Type B pancreatic cell (in vitro differentiated cells): ENCODE data around the gene PJA2. TPM values are rescaled to one million over a fixed set of nuclear protein-coding genes. Genes with fewer than 3 reads are reported as not detected.

Experiments
- DNase-seq: peaks from one replicate; pipeline ENCODE4 v3.0.0; 2021; ENCODE audit warnings: mixed read lengths; ENCODE audit not compliant: unreplicated experiment; ENCODE audit errors: extremely low spot score
- H3K27ac Mint-ChIP-seq: 2 replicates; pipeline ENCODE4 v1.8.0; 2021; ENCODE audit warnings: mild to moderate bottlenecking, mixed read lengths
- H3K27me3 Mint-ChIP-seq: 2 replicates; pipeline ENCODE4 v1.8.0; 2021; ENCODE audit warnings: mixed read lengths
- H3K36me3 Mint-ChIP-seq: 2 replicates; pipeline ENCODE4 v1.8.0; 2021; ENCODE audit warnings: mixed read lengths
- H3K4me1 Mint-ChIP-seq: one replicate; pipeline ENCODE4 v1.8.0; 2021; ENCODE audit warnings: mixed read lengths; ENCODE audit not compliant: unreplicated experiment
- H3K4me3 Mint-ChIP-seq: 2 replicates; pipeline ENCODE4 v1.8.0; 2021; ENCODE audit warnings: mild to moderate bottlenecking, mixed read lengths
- H3K9me3 Mint-ChIP-seq: 2 replicates; pipeline ENCODE4 v1.8.0; 2021; ENCODE audit warnings: mixed read lengths
- long read RNA-seq: library from polyadenylated mRNA; unstranded; transcript quantifications from one replicate; pipeline ENCODE4 v2.0.0, GENCODE V29; 2020
- total RNA-seq: library from RNA; stranded (reverse); gene quantifications from 2 replicates; pipeline ENCODE4 v1.2.1, GENCODE V29; 2021; ENCODE audit warnings: low replicate concordance
- TF ChIP-seq, protein P1 (sequence below): fragments of 200-600 bp; sonication (generic); conservative IDR thresholded peaks from 2 replicates; pipeline ENCODE4 v1.5.0; 2021; ENCODE audit warnings: antibody characterized with exemption, mild to moderate bottlenecking

PJA2 gene, protein sequence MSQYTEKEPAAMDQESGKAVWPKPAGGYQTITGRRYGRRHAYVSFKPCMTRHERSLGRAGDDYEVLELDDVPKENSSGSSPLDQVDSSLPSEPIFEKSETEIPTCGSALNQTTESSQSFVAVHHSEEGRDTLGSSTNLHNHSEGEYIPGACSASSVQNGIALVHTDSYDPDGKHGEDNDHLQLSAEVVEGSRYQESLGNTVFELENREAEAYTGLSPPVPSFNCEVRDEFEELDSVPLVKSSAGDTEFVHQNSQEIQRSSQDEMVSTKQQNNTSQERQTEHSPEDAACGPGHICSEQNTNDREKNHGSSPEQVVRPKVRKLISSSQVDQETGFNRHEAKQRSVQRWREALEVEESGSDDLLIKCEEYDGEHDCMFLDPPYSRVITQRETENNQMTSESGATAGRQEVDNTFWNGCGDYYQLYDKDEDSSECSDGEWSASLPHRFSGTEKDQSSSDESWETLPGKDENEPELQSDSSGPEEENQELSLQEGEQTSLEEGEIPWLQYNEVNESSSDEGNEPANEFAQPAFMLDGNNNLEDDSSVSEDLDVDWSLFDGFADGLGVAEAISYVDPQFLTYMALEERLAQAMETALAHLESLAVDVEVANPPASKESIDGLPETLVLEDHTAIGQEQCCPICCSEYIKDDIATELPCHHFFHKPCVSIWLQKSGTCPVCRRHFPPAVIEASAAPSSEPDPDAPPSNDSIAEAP
- total RNA-seq, result 60.2 and 79.9 TPM in 2 replicates
- long read RNA-seq, full-length matches to known transcripts, result 8 of 35 reads
- long read RNA-seq, partial matches to known transcripts, result 19 of 35 reads
- long read RNA-seq, other reads (novel, unspliced or antisense), result 8 of 35 reads

GRCh38 chr5:109409844-109410388 lies at the start of gene PJA2:
Gene PJA2 (minus strand): TSS chr5:109409974. CDS start chr5:109383433, 26,541 bp downstream.
- Mint-ChIP-seq H3K36me3 (peaks cover 6% of the 10 kb centered on the region), H3K27ac (peak within 1 kb of the TSS; percentile 96), H3K4me1 (peaks cover 25% of the 10 kb centered on the region), H3K4me3 (peak within 1 kb of the TSS; percentile 93), H3K9me3 (peaks cover 6% of the 10 kb centered on the region), H3K27me3 (no peaks in the 10 kb centered on the region)
- DNase-seq, result peak; percentile 98
- TF ChIP-seq, protein P1, sequence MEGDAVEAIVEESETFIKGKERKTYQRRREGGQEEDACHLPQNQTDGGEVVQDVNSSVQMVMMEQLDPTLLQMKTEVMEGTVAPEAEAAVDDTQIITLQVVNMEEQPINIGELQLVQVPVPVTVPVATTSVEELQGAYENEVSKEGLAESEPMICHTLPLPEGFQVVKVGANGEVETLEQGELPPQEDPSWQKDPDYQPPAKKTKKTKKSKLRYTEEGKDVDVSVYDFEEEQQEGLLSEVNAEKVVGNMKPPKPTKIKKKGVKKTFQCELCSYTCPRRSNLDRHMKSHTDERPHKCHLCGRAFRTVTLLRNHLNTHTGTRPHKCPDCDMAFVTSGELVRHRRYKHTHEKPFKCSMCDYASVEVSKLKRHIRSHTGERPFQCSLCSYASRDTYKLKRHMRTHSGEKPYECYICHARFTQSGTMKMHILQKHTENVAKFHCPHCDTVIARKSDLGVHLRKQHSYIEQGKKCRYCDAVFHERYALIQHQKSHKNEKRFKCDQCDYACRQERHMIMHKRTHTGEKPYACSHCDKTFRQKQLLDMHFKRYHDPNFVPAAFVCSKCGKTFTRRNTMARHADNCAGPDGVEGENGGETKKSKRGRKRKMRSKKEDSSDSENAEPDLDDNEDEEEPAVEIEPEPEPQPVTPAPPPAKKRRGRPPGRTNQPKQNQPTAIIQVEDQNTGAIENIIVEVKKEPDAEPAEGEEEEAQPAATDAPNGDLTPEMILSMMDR, result peak; percentile 59

DNA sequence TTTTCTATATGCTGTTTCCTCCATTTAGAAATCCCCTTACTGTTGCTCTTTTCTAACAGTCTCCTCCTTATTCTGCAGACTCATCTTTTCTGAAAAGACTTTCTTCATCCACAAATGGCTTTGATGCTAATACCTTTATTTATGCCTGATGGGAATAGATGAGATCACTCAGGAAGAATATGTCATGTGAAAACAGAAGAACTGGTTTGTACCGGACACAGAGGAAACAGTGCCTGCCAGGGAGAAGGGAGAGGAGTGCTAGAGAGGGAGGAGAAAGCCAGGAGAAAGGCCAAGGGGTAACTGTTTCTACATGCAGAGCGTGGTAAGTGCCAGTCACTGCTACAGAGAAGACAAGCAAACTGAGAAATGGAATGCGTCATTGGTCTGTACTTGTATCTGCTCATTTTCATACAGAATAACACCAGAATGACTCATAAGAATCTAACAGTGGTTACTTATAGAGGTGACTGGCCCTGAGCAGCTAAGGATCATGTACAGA lies 45.9 kb upstream of the PJA2 start:
- Mint-ChIP-seq H3K27me3 (no peaks in the 10 kb centered on the region), H3K9me3 (no peaks in the 10 kb centered on the region), H3K4me1 (peaks cover 21% of the 10 kb centered on the region), H3K27ac (peak overlapping the region; percentile 82), H3K36me3 (no peaks in the 10 kb centered on the region), H3K4me3 (peak overlapping the region; percentile 13)
- TF ChIP-seq, protein P1, result no peak
- DNase-seq, result no peak

DNA sequence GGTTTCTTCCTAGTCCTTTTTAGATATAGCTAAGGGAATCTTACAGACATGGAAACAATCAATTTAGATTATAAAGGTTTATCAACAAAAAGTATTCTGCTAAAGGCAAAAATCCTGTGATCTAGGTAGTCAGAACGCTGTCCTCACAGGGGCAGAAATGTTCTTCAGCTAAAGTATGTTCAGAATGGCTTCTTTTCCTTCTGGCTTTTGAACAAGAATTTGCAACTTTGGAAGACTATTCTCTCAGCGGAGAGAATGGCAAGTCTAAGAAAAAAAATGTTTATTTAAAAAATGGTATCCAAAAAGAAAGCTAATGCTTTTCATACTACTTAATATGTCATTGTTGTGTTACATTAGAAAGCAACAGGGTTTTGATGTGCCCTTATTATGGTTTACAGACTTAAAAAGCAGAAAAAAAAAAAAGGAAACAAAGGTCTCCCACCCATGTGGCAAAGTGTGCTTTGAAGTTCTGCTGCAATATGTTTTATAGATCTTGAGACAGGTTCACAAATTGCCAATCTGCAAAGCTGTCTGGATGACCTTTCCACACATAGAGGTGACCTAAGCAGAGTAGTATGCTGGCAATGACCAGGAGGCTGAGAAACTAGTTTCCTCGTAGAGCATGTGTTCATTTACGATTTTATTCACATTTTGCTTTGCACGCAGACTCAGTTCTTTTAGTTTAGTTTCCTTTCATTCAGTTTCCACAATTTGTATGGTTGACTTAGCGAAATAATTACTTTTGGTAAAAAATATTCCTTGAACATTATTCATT lies 45.1 kb upstream of the PJA2 start:
- Mint-ChIP-seq H3K27me3 (no peaks in the 10 kb centered on the region), H3K27ac (peak overlapping the region; percentile 82), H3K36me3 (no peaks in the 10 kb centered on the region), H3K9me3 (no peaks in the 10 kb centered on the region), H3K4me1 (peaks cover 21% of the 10 kb centered on the region), H3K4me3 (no peak overlapping the region)
- TF ChIP-seq, protein P1, result no peak
- DNase-seq, result no peak

DNA sequence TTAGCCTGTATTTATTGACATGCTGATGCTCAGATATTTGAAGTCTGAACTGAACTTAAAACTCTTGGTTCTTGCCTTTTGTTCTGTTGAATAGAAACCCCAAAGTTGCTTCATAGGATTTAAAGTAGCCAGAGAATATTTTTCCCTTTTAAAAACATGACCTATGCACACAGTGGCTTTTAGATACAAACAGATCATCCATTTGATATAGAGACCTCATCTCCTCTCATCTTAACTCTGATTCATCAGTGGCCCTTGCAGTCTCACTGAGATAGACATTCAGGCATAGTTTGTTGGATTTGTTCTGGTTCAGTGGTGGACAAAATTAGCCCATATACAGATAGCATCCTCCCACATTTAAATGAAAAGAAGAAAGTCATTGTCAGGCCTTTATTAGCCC lies 43.5 kb upstream of the PJA2 start:
- no peak overlapping the region for H3K27ac Mint-ChIP-seq
- H3K4me3 Mint-ChIP-seq, result no peak overlapping the region
- no peaks in the 10 kb centered on the region for H3K27me3 Mint-ChIP-seq
- H3K9me3 Mint-ChIP-seq, result no peaks in the 10 kb centered on the region
- H3K4me1 Mint-ChIP-seq, result peaks cover 21% of the 10 kb centered on the region
- no peak for DNase-seq
- H3K36me3 Mint-ChIP-seq, result no peaks in the 10 kb centered on the region
- TF ChIP-seq, protein P1, result no peak

DNA sequence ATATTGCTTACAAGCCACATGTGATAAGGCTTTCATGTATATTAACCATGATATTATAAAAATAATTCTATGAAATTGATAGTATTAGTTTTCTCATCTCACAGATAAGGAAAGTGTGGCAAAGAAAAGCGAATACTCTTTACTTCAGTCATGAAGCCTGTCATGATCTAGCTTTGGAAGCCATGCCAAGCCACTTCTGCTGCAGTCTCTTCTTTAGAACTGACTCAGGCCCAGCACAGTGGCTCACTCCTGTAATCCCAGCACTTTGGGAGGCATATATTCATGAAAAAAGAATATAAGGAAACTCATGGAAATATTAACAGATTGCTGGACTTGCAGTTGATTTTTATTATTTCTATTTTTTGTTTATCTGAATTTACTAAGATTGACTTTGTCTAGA lies 42.9 kb upstream of the PJA2 start:
- Mint-ChIP-seq H3K4me1 (peaks cover 21% of the 10 kb centered on the region), H3K9me3 (no peaks in the 10 kb centered on the region), H3K27me3 (no peaks in the 10 kb centered on the region), H3K36me3 (no peaks in the 10 kb centered on the region), H3K27ac (no peak overlapping the region), H3K4me3 (no peak overlapping the region)
- no peak for DNase-seq
- TF ChIP-seq, protein P1, result no peak
